Pancreas (tissue), 10 donors: ENCODE data around the gene NR2F6. TPM values are rescaled to one million over a fixed set of nuclear protein-coding genes. Genes with fewer than 3 reads are reported as not detected.

Experiments used
- ATAC-seq, 4 donors: fragments of 200-7000 bp; cut with Tn5 transposase; one replicate each; pipeline versions ENCODE4 v1.8.0 to v1.9.1; 2020; ENCODE audit warnings: mild to moderate bottlenecking in 4 of 4, moderate library complexity in 4 of 4
- DNase-seq, 6 donors: peaks; one replicate each; pipeline ENCODE4 v3.0.0-alpha.2; 2020
- FAIRE-seq: peaks from 2 replicates; lab custom pipeline; 2012; peaks lifted over from hg19 to GRCh38; lab: Jason Lieb, UNC
- H3K27ac ChIP-seq, 4 donors: fragments of 200-600 bp; sonication (generic); 1 replicate in 3 of 4; 2 replicates in 1 of 4; pipeline versions ENCODE4 v1.5.0 to v1.8.0; 2020
- H3K27me3 ChIP-seq, 4 donors: fragments of 200-600 bp; one replicate each; pipeline ENCODE4 v1.8.0; 2021
- H3K36me3 ChIP-seq, 3 donors: fragments of 200-600 bp; sonication (generic) in 1 of 3; one replicate each; pipeline versions ENCODE4 v1.5.0 to v1.8.0; 2020 to 2021
- H3K4me1 ChIP-seq, 3 donors: fragments of 200-600 bp; one replicate each; pipeline ENCODE4 v1.8.0; 2021
- H3K4me3 ChIP-seq, 4 donors: fragments of 200-600 bp; sonication (generic) in 2 of 4; one replicate each; pipeline versions ENCODE4 v1.5.0 to v1.8.0; 2020 to 2021
- H3K9me3 ChIP-seq, 4 donors: fragments of 200-600 bp; one replicate each; pipeline ENCODE4 v1.8.0; 2021
- WGBS, 2 donors: extraction: QIAGEN DNeasy Blood & Tissue Kit; methylation state at CpG; one replicate each; pipeline ENCODE4 v1.1.7; 2013; 5-methylcytosine and 5-hydroxymethylcytosine counted together
- intact Hi-C, 3 donors: fragments of 100-400 bp; cut with DNase I; formaldehyde crosslinking; loops; one replicate each; pipeline versions ENCODE4 v1.11.1 to v1.14.2; 2022
- polyA plus RNA-seq, 2 donors: library from polyadenylated mRNA; stranded (reverse); fragments of 200-250 nt; gene quantifications; one replicate each; pipeline ENCODE4 v1.2.3, GENCODE V29; 2013
- total RNA-seq, 6 donors: library from RNA; stranded (reverse); fragmentation: NEBNext Ultra II Directional in 4 of 6; extraction: Animal tissue kit (Norgen Biotek cat#: 25700) in 4 of 6; gene quantifications; one replicate each; pipeline versions ENCODE4 v1.2.1 to v1.2.4, GENCODE V29; 2021 to 2023
- TF ChIP-seq, protein P1 (sequence below), 4 donors: fragments of 200-600 bp; sonication (generic) in 3 of 4; IDR thresholded peaks; one replicate each; pipeline versions ENCODE4 v1.5.0 to v1.8.0; 2021; ENCODE audit warnings: antibody characterized with exemption in 4 of 4
- donor health status: healthy with polysubstance abuse.
- donor health status: DM: no; HTN: no; CAD: no; lungs with moderate emphysema.
- donor health status: DM: no; HTN: no; CAD: no.
- donor health status: control.
- donor health status: control.
- donor health status: Bipolar disorder and iron deficiency.
- donor health status: DM: yes; HTN: yes; CAD: no.
- donor health status: DM: no; HTN: no; CAD: no.
- donor health status: DM: no; HTN: no; CAD: no.
- donor health status: DM: yes; HTN: yes; CAD: no.

Gene NR2F6
- total and polyA plus RNA-seq, 8 donors = 21.3 to 51.2 (median 34.6) TPM

DNA sequence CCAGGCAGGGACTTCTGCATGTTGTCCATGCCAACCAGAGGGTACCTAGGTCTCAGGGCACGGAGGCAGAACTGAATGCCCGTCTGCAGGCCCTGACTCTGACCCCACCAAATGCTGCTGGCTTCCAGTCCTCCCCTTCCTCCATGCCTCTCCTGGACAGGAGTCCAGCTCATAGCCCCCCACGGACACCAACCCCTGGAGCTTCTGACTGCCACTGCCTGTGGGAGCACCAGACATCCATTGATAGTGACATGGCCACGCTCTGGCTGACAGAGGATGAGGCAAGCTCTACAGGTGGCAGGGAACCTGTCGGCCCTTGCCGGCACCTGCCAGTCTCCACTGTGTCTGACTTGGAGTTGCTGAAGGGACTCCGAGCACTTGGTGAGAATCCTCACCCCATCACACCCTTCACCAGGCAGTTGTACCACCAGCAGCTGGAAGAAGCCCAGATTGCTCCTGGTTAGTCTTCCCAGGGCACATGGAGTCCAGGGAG lies 37.8 kb upstream of the NR2F6 start:
- TF ChIP-seq, protein P1, sequence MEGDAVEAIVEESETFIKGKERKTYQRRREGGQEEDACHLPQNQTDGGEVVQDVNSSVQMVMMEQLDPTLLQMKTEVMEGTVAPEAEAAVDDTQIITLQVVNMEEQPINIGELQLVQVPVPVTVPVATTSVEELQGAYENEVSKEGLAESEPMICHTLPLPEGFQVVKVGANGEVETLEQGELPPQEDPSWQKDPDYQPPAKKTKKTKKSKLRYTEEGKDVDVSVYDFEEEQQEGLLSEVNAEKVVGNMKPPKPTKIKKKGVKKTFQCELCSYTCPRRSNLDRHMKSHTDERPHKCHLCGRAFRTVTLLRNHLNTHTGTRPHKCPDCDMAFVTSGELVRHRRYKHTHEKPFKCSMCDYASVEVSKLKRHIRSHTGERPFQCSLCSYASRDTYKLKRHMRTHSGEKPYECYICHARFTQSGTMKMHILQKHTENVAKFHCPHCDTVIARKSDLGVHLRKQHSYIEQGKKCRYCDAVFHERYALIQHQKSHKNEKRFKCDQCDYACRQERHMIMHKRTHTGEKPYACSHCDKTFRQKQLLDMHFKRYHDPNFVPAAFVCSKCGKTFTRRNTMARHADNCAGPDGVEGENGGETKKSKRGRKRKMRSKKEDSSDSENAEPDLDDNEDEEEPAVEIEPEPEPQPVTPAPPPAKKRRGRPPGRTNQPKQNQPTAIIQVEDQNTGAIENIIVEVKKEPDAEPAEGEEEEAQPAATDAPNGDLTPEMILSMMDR (IDR thresholded peaks at IDR 0.05) = no peak
- Histone ChIP-seq H3K36me3 (no peaks in the 10 kb centered on the region), H3K27ac (no peak overlapping the region), H3K27me3 (peaks cover 0 to 6% (median 0%) of the 10 kb centered on the region in 4 donors), H3K9me3 (no peaks in the 10 kb centered on the region), H3K4me3 (no peak overlapping the region), H3K4me1 (peaks cover 0 to 4% (median 0%) of the 10 kb centered on the region in 3 donors)
- WGBS, 2 donors = 81 to 84% methylated on average over 7 of the region's 7 CpGs
- ATAC-seq = no peak
- intact Hi-C loops = loop anchor here (2.0 to 10.0 kb wide), 2 partner anchors 217 to 219 kb away; no protein-coding TSS in a partner anchor
- DNase-seq = no peak
- FAIRE-seq = no peak

DNA sequence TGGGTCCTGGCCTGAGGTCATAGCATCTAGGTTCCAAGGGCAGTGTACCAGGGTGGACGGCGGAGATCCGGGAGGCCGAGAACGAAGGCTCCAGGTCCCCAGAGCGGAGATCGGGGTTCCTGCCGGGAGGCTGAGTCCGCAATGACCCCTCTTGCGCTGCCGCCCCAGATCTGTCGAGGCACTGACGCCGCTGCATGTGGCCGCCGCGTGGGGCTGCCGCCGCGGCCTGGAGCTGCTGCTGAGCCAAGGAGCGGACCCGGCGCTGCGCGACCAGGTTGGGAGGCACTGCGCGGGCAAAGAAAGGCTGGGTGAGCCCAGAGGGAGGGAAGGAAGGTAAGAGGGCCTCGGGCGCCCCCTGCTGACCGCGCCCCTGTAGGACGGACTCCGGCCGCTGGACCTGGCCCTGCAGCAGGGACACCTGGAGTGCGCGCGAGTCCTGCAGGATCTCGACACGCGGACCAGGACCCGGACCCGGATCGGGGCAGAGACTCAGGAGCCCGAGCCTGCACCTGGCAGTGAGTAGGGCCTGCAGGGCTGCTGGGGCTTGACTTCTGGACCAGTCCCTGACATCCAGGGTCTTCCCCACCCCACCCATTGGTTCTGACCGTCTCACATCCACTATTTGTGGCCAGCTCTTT lies 36.9 kb upstream of the NR2F6 start:
- H3K4me3 ChIP-seq = peak overlapping the region in 2 of 4 donors; percentile 6 to 13

DNA sequence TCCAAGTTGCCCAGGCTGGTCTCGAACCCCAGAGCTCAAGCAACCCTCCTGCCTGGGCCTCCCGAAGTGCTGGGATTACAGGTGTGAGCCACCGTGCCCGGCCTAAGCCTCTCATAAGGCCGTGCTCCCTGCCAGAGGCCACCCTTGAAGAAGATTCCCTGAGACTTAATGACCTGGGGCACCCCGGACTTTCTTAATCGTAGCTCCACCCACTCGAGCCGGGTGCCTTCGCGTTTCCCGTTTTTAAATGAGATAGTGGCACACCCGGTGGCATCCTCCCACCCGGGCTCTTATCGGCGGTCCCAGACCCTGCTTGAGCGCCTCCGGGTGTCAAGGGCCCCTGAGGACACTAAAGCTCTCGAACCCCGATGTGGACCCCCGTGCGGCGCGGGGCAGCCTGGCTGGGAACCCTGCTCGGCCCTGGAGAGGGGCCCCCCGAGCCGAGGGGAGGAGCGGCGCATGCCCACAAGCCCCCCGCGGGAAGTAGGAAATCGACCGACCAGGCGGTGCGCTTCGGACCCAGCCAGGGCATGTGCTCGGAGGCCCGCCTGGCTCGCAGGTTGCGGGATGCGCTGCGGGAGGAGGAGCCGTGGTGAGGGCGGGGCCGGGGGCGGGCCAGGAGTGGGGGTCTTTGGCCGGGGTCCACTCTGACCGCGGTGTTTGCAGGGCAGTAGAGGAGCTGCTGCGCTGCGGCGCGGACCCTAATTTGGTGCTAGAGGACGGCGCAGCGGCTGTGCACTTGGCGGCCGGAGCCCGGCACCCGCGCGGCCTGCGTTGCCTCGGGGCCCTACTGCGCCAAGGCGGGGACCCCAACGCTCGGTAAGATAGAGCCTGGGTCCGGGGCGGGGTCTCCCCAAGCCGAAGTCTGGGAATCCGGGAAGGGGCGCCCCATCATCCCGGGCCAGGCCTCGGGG lies 35.9 kb upstream of the NR2F6 start, which contains the start of gene ANKLE1:
Gene ANKLE1, plus strand, starts transcription at position 511 of the 914 bp plus-strand sequence. Its CDS starts 20 bp downstream, at position 531.
- Histone ChIP-seq H3K36me3 (peaks cover 0 to 2% (median 2%) of the 10 kb centered on the region in 3 donors), H3K27me3 (peaks cover 0 to 6% (median 0%) of the 10 kb centered on the region in 4 donors), H3K9me3 (no peaks in the 10 kb centered on the region), H3K4me1 (peaks cover 0 to 4% (median 0%) of the 10 kb centered on the region in 3 donors), H3K27ac (no peak within 1 kb of the TSS), H3K4me3 (peak within 1 kb of the TSS in 2 of 4 donors; percentile 6 to 13)
- FAIRE-seq (no peak), ATAC-seq (peak; percentile 18 to 31 (median 28)), DNase-seq (peak in 1 of 6 donors; percentile 66)
- intact Hi-C loops = loop anchor here (2.0 to 10.0 kb wide), 2 partner anchors 215 to 217 kb away; no protein-coding TSS in a partner anchor
- TF ChIP-seq, protein P1 (IDR thresholded peaks at IDR 0.05) = no peak
- 11% methylated on average over 72 to 75 of the region's 75 CpGs for WGBS, 2 donors

More for the DNA sequence above, 36.9 kb upstream of the NR2F6 start:
- TF ChIP-seq, protein P1 (IDR thresholded peaks at IDR 0.05) = peak; percentile 95 to 96 (median 96)
- Histone ChIP-seq H3K9me3 (no peaks in the 10 kb centered on the region), H3K36me3 (no peaks in the 10 kb centered on the region), H3K27ac (no peak overlapping the region), H3K4me1 (peaks cover 0 to 4% (median 0%) of the 10 kb centered on the region in 3 donors), H3K27me3 (peaks cover 0 to 6% (median 0%) of the 10 kb centered on the region in 4 donors)
- intact Hi-C loops = loop anchor here (2.0 to 10.0 kb wide), 2 partner anchors 216 to 218 kb away; no protein-coding TSS in a partner anchor
- FAIRE-seq = no peak
- peak; percentile 98 to 100 (median 99) for ATAC-seq
- WGBS, 2 donors = 3 to 7% methylated on average over 36 to 45 of the region's 45 CpGs
- DNase-seq = peak; percentile 76 to 95 (median 88)

DNA sequence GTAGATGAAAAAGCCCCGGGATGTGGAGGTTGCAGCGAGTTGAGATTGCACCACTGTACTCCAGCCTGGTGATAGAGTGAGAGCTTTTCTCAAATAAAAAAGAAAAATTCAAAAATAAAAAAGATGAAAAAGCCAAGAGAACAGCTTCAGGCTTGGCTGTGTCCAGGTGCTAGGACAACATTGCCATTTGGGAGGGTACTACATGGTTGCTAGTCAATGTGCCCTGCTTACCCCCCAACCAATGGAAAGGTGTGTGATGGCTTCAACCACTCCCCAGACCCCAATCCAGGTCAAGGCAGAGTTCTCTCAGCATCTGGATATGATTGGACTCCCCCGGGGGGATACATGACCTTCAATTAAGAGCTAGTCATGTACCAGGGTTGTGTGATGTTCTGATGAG lies 33.7 kb upstream of the NR2F6 start:
- intact Hi-C loops = loop anchor here in 1 of 3 donors (5.0 to 10.0 kb wide), 2 partner anchors 72 to 515 kb away; no protein-coding TSS in a partner anchor
- no peak for DNase-seq
- 65 to 72% methylated on average over 3 of the region's 3 CpGs for WGBS, 2 donors
- H3K27me3 ChIP-seq = peaks cover 0 to 6% (median 0%) of the 10 kb centered on the region in 4 donors
- TF ChIP-seq, protein P1 (IDR thresholded peaks at IDR 0.05) = no peak
- no peak overlapping the region for H3K4me3 ChIP-seq
- peaks cover 0 to 9% (median 9%) of the 10 kb centered on the region in 3 donors for H3K36me3 ChIP-seq
- no peak for ATAC-seq
- FAIRE-seq = no peak
- peaks cover 0 to 4% (median 0%) of the 10 kb centered on the region in 3 donors for H3K4me1 ChIP-seq
- no peak overlapping the region for H3K27ac ChIP-seq
- no peaks in the 10 kb centered on the region for H3K9me3 ChIP-seq
